HG02943 (cell line): ENCODE data around the gene BCAS1.
"Not testable (repeated sequence)": the region's sequence is repeated elsewhere in the genome, so short reads cannot be mapped to it uniquely, and the experiment has no call there.

Source experiments
- ATAC-seq: cut with Tn5 transposase; IDR thresholded peaks from one replicate; pipeline ENCODE4 v1.9.1; 2021; ENCODE audit warnings: mild to moderate bottlenecking, low read depth, moderate library complexity; ENCODE audit not compliant: unreplicated experiment

Gene BCAS1

DNA sequence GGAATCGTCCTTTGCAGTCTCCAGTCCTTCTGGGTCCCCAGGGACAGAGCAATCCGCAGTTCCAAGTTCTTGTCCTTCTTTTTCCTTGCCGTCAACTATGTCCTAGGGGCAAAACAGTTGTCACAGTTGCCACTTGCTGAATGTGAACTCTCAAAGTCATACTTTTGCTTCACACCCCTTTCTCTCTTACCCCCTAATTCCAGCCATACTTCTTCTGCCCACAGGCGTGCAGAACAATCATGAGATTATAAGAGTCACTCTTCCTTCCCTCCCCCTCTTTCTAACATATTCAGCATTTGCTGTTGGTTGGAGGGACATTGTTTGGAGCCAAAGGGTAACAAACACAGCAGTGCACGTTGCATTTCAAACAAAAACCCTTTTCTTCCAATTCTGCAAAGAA, 74.4 kb downstream of the BCAS1 start:
- no peak for ATAC-seq

DNA sequence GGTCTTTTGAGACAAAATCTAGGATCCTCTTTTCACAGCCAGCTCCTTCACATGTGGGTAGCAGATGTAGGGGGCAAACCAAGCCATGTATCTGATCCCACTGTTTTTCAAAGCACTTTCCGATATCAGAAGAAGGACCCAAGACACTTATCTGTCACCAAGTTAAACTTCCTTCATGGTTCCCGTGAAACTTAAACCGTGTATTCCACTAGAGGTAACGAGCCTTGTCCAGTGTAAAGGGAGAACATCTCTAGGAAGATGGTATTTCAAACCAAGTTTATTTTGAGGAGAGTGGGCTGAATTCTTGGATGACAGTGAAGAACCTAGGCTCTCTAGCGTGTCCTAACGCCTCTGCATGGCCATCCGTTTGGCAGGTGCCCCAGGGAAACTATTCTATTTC, 76.3 kb downstream of the BCAS1 start:
- no peak for ATAC-seq

DNA sequence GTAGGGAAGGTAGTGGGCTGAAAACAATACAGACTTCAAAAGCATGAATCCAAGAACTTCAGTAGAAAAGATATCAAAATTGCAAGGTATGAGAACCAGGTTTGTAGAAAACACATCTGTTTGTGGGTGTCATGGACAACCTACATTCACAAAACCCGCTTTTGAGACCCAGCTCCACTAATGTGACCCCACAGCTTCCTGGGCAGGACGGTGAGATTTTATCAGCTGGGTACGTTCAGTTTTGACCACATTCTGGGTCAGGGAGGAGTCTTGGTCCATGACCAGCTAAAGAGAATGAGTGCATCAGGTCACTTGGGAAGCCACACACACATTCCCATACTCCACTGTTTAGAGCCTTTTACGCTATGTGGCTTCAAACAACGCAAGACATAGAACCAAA, 77.1 kb downstream of the BCAS1 start:
- no peak for ATAC-seq

DNA sequence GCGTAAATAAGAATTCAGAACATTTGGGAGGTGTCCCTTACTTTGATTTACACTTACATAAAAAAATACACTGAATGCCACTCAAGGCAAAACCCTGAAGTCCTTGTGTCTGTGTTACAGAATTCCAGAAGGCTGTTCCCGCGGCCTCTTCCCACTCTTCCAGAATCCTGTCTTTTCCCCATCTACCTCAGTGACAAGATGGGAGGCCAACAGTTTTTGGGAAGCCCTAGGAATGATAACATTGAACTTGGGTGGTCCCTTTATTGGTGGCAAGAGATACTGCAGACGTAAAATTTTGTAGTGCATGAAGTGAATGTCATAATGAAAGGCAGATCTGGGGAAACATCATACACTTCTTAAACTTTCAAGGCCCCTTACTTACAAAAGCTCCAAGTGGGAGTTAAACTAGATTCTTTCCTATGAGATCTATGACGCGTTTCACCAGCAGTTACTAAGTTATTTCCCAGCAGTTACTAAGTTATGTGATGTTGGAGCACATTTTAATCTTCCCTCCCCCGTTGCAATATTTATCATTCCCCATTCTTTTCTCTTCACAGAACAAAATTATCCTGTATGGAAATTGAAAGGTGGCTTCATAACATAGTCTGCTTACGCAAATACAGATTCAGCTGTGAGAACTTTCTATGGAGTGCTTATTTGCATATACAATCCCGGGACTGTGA, 79.5 kb downstream of the BCAS1 start:
- ATAC-seq, result no peak

DNA sequence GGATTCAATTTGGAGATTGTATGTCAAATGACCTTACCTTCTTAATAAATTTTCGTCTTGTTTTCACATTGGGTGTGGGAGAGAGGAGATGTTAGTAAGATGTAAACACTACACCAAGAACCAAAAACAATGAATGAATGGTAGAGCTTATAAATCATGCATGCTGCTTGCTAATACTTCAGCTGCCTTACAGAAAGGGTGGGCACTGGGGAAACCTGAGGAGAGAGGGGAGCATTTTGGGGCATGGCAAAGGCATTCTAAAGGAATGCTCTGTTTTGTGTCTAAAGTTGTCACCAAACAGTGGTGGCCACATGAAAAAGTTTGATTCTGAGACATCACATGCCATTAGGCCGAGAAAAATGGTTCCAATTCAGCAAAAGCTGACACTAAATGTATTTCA, 80.4 kb downstream of the BCAS1 start:
- no peak for ATAC-seq

DNA sequence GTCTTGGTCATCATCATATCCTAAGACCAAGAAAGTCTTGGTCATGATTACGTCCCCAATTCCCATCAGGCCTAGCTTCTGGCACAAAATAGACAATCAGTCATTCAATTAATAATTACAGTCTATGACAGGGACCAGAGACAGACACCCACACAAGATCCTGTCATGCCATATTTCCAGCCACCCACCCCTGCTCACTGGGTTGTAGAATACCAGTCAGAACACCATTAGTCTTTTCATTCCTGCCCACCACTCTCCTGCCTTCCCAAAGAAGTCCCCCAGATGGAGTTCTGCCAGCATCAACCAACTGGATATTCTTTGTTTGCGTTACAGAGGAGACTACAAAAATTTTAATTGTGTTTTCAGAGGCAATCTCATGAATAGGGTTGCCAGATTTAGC, 81.0 kb downstream of the BCAS1 start:
- no peak for ATAC-seq

DNA sequence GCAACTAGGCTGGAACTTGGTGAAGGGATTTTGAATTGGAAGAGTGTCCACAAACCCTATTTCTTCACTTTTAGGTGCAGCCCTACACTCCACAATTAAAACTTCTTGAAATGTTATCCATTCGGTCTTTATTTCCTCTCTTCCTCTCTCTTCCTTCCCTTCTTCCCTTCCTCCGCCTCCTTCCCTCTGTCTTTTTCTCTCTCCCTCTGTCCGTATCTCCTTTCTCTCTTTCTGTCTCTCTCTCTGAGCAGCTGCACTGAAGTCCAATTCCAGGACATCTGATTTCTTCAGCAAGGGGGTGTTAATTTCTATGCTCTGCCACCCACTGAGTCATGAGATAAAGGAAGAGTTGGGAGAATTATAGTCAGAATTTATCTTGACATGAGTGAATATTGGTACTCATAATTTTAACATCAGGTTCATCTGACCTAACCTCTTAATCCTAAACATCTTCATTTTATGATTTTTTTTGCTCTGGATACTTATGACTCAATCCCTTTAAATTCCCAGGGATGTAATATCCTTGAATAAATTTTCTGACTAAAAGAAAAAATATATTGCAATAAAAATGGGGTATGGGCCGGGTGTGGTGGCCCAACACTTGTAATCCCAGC, 84.2 kb downstream of the BCAS1 start:
- ATAC-seq, result no peak

DNA sequence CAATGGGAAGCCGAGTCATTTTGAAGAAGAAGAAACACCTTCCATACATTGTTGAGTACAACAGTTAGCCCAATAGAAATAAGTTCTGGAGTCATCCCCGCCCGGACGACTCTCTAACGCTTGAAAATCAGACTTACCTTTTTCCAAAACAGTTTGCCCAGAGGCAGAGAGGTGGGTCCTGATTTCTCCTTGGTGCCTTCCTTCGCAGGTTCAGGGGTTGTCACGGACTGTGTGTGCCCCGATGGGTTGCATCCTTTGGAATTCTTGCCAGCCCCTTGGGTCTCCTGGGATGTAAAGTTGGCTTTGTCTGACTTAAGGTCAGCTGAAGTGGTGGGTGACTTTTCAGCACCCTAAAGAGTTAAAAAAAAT, 85.3 kb downstream of the BCAS1 start:
- ATAC-seq, result no peak

DNA sequence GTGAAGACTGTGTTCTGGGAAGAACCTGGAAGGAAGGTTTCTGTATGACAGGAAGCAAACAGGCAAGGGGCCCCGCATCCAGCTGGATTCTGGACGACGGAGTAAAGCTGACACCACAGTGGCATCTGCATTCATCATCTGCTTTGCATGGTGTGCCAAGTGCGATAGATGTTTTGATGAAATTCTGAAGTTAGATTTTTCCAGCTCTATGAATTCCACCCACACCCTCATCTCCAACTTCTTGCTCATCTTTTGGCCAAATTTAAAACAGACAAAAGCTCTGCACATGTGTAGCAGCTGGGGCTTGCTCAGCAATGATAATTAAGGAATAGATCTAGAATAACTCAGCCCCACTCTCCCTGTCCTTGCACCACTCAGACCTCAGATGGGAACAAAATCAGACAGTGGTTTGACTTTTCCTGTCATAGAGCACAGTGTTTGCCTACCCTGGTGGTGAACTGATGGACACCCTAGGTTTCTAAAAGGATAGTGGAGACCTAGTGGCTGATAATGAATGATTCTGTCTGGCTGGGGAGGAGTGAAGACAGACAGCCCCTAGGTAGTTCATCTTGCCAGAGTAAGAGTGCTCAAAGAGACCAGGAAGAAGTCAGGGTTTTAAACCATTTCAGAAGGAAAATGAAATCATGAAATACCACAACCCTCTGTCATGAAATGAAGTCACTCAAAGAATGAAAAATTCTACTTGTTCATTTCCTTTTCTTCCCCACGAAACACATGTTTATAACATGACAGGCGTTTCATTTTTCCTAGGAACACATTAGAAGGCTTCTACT, 85.8 kb downstream of the BCAS1 start:
- ATAC-seq, result no peak

DNA sequence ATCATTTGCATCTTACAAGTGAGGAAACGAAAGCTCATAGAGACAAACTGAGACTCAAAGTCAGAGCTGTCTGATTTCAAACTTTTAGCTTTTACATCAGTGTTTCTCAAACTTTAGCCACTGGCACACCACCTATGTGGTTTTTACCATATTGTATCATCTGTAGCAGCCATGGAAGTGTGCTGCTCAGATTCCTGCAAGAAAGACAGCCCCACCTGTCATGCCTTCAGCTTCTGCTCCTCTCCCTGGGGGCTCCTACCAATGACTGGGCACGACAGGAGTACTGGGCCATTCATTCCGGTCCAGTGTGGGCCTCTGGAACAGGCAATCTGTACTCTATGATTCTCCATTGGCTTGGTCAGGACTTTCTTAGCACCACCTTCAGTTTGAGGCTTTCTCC, 87.0 kb downstream of the BCAS1 start:
- no peak for ATAC-seq

DNA sequence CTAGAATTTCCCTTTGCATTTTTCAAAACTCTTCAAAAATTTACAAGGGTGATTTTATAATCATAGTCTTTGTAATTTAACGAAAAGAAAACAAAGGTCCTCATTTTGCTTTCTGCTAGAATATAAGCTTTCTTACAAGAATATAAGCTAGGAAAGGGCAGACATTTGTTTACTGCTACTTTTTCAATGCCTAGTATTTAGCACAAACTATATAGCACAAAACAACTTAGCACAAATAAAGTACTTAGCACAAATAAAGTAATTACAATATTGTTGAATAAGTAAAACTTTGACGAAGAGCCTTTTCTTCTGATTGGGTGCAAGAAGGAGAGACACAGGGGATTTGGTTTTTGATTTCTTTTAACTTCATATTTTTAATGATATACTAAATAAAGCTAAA, 87.8 kb downstream of the BCAS1 start:
- ATAC-seq, result no peak

DNA sequence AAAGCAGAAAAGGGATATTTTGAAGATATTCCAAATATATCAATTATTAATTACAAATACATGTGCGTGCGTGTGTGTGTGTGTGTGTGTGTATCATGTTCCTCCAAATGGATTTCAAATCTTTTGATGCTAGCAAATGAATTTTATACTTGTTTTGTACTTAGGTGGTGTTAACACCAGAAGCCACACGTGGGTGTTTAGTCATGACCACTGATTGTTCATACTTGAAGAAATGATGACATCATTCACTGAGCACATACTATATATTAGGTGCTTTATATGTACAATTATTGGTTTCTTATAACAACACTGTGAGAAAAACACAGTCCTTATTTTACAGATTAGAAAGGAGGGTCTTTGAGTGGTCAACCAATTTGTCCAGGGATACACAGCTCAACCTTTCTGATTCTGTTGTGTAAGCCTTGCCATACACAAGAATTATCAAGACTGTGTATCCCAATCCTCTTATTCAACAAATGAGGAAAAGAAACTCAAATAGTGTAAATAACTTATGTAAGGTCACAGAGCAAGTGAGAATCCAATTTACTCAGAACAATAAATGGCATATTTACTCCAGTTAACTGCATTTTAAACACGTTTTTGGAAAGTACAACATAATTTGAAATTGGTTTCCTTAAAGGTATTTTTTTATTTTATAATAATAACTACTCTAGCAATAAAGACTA, 88.5 kb downstream of the BCAS1 start:
- ATAC-seq, result no peak

DNA sequence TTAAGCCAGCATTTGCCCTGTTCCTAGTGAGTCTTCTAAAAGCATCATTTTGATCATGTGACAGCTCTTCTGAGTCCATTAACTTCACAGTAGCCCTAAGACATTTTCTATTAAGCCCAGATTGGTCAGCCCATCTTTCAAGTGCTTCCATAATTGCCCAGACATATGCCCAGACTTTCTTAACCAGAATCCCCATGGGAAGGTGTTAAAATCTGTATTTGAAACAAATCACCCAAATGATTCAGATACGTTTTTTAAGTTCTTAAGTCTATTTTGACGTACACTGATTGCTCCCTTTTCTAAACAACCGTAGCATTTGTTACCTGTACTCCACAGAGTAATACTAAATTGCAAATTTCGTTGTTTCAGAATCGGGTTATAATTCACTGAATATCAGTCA, 89.3 kb downstream of the BCAS1 start:
- no peak for ATAC-seq

DNA sequence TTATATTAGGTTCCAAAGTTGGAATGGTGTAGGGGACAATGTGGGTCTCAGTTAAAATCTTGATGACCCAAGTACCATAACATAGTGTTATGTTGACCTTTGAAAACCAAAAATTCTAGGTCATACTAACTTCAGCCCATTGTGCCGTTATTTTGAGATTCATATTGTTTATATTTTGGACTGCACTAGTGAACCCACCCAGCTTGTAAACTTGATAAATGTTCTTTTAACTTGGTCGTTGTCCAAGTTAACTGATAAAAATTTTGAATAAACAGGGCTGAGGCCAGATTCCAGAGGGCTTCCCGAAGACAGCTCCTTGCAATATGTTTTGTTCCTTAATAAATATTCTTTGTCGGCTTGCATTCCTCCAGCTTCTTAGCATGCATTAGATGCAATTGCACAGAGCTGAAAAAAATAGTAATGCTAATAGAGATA, 90.3 kb downstream of the BCAS1 start:
- no peak for ATAC-seq

DNA sequence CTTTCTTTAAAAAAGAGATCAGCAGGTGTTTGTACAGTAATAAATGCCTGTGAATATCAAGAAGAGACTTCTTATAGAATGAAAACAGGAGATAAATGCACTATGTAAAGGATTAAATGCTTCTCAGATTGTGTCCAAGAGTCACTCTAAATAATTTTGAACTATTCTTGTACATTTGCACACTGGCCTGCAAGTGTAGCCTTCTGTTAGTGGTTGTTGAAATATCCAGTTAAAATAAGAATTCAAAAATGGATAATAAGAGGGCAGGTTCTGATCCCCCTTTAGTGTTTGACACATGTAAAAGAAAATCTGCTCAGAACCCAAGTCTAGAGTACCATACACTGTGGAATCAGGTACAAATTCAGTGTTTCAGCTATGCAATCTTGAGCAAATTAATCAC, 91.9 kb downstream of the BCAS1 start:
- no peak for ATAC-seq

DNA sequence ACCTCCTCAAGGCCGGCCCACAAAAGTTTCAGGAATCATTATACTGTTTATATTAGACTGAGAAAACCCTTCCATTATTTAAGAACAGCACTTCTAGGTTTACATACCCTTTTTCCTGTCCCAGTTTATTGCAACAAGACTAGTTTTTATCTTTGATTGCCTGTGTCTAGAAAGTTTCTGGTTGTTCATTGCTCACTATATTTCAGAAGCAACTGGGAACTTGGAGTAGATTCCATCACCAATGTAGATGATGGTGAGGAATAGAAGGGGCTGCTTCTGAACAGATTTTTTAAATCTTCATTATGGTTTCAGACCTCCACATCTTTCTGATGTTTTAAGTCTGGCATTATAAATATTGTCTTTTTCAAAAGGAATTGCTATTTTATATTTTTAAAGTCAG, 93.0 kb downstream of the BCAS1 start:
- ATAC-seq, result no peak

DNA sequence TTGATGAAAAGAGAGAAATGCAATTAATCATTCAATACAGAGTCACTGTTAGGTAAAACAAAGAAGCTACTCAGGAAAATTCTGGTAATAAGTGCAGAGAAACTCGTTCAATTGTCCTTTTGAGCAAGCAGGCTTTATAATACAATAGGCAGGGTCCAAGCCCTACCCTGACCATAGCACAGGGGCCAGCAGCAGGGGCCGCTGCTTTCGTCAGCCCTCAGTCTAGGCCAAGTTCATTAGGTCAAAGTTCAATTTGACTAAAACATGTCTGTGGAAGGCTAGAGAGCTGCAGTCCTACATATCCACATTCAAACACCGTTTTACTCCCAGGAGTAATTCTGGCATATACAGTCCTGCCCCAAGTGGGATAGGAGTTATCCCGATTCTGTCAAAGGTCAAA, 94.6 kb downstream of the BCAS1 start:
- ATAC-seq, result no peak

DNA sequence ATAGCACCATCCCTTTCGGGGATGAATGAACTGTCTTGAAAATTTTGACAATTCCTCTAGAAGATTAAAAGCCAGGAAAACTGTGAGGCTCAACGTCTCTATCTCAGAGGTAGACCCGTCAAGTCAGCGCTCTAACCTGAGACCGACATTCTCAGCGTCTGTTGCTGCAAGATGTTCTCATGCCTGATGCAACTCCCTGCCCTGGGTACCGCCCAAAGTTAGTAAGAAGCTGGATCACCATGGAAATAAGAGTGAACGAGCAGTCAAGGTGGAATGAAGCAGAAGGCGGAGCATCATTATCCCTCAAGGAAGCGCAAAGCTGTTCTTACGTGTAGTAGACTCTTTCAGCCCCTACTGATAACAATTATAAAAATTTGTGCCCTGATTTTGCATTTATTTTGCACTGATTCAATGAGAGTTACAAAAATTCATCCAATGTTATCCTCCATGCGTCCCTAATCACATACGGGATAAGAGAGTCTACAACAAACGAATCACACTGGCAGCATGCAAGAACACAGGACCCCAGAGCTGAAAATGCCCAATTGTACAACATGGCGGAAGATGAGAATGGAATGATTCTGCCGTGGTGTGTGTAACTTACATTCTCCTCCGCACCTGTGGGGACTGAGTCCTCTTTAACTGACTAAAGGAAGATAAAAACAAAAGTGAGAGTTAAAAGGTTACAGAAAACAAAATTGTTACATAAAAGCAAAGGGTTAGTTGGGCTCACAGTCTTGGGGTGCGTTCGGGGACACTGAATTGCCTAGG, 95.4 kb downstream of the BCAS1 start:
- ATAC-seq, result no peak

DNA sequence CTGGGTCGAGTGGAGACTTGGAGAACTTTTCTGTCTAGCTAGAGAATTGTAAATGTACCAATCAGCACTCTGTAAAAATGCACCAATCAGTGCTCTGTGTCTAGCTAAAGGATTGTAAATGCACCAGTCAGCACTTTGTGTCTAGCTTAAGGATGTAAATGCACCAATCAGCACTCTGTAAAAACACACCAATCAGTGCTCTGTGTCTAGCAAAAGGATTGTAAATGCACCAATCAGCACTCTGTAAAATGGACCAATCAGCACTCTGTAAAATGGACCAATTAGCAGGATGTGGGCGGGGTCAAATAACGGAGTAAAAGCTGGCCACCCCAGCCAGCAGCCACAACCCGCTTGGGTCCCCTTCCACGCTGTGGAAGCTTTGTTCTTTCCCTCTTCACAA, 96.5 kb downstream of the BCAS1 start:
- ATAC-seq, result not testable (repeated sequence)

DNA sequence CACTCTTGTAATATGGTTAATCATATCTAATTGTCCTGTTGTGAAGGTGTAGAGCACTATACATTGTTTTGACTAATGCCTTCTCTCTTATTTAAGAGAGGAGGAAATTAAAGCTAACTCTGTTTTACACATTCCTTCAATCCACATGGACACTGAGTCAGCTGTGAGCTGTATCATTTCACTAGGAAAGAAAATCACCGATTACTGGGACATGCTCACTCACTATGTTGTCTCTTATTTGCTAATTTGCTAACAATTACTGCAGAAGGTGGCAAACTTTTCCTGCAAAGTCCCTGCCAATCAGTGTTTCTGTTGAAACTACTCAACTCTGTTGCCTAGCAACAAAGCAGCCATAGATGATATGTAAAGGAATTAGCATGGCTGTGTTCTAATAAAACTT, 98.2 kb downstream of the BCAS1 start:
- no peak for ATAC-seq
